Fibroblast of villous mesenchyme (primary cell): ENCODE data around the gene SLC6A8. TPM values are rescaled to one million over a fixed set of nuclear protein-coding genes. Genes with fewer than 3 reads are reported as not detected.
"Not testable (repeated sequence)": the region's sequence is repeated elsewhere in the genome, so short reads cannot be mapped to it uniquely, and the experiment has no call there.

ENCODE experiments used
- DNase-seq: peaks from one replicate; pipeline ENCODE4 v3.0.0-alpha.2; 2010; ENCODE audit warnings: low read depth
- H3K4me3 ChIP-seq: 2 replicates; pipeline ENCODE4 v1.5.1; 2011; ENCODE audit warnings: low read depth, mild to moderate bottlenecking, low read length
- CTCF ChIP-seq: IDR thresholded peaks from 2 replicates; pipeline ENCODE4 v1.5.1; 2012; ENCODE audit warnings: low read depth, mild to moderate bottlenecking, low read length; ENCODE audit not compliant: insufficient read depth
- total RNA-seq: library from RNA; depleted of rRNA; stranded (reverse); fragments of >200 nt; gene quantifications from 2 replicates; pipeline ENCODE4 v1.2.3, GENCODE V29; 2012

Gene SLC6A8
- total RNA-seq, 1 donor = 9.1 TPM

GRCh38 chrX:153700967-153701366 is 13.2 kb downstream of the SLC6A8 start:
- no peak for TF ChIP-seq CTCF
- DNase-seq = no peak
- no peak overlapping the region for H3K4me3 ChIP-seq

- TF ChIP-seq CTCF = no peak
- H3K4me3 ChIP-seq = no peak overlapping the region
Measured at GRCh38 chrX:153701706-153702105, 14.0 kb downstream of the SLC6A8 start.

GRCh38 chrX:153702336-153703035 is 14.8 kb downstream of the SLC6A8 start:
- DNase-seq = no peak
- H3K4me3 ChIP-seq = no peak overlapping the region
- no peak for TF ChIP-seq CTCF

More at GRCh38 chrX:153701706-153702105, 14.0 kb downstream of the SLC6A8 start:
- no peak for DNase-seq

- no peak for TF ChIP-seq CTCF
- peak; percentile 58 for DNase-seq
- H3K4me3 ChIP-seq = no peak overlapping the region
Measured at GRCh38 chrX:153703036-153703370, 15.3 kb downstream of the SLC6A8 start.

- no peak overlapping the region for H3K4me3 ChIP-seq
- DNase-seq = no peak
- no peak for TF ChIP-seq CTCF
Measured at GRCh38 chrX:153704021-153704526, 16.3 kb downstream of the SLC6A8 start.

- not testable (repeated sequence) for H3K4me3 ChIP-seq, DNase-seq
Measured at GRCh38 chrX:153704631-153705402, 17.1 kb downstream of the SLC6A8 start.

- not testable (repeated sequence) for DNase-seq, H3K4me3 ChIP-seq
Measured at GRCh38 chrX:153705403-153706060, 17.8 kb downstream of the SLC6A8 start.
